ENCODE results near the gene NTM. TPM values are rescaled to one million over a fixed set of nuclear protein-coding genes. Genes with fewer than 3 reads are reported as not detected.

The NTM gene
- total RNA-seq, 1 experiment from 2014 or later = not detected

DNA sequence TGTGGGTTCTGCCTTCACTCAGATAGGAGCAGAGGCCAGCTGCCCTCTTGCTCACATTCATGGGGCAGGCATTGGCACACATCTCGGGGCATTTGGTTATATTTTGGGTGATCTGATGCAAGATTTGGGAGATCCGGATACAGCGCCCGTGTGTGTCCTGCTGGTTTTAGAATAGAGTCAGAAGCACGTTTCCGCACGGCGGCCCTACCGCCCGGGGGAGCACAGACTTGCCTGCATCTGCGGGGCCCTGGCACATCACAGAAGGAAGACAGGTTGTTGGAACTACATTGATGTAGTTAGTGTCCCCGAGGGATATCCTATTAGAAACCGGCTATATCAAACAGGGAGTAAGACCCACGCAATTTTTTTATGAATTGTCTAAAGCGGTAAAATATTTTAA is 982.8 kb downstream of the NTM start:
- Histone ChIP-seq H3K9ac (ENCODE audit: low read length) (no peak overlapping the region), H3K4me3 (replicated peaks in 1 of 2; ENCODE audit: low read depth in 1 of 2, low read length in 2 of 2) (no peak overlapping the region), H3K4me1 (ENCODE audit: control insufficient read depth in 1 of 2, insufficient read depth in 2 of 2, low read length in 2 of 2) (no peaks in the 10 kb centered on the region), H4K20me1 (ENCODE audit: insufficient read depth) (no peaks in the 10 kb centered on the region), H3K79me2 (ENCODE audit: insufficient read depth, low read length) (no peaks in the 10 kb centered on the region), H3K4me2 (ENCODE audit: low read length) (no peak overlapping the region), H3K27me3 (ENCODE audit: insufficient read depth, low read length) (no peaks in the 10 kb centered on the region), H2AFZ (ENCODE audit: low read depth, low read length, poor library complexity, severe bottlenecking) (no peak overlapping the region), H3K27ac (ENCODE audit: low read depth, low read length) (no peak overlapping the region), H3K36me3 (ENCODE audit: control insufficient read depth in 1 of 2, insufficient read depth in 2 of 2, low read length in 2 of 2) (no peaks in the 10 kb centered on the region), H3K9me2 (ENCODE audit: insufficient read depth) (no peaks in the 10 kb centered on the region), H3K9me3 (ENCODE audit: control insufficient read depth in 1 of 2, insufficient read depth in 1 of 2, low read depth in 1 of 2, low read length in 2 of 2) (peaks cover 14 to 15% of the 10 kb centered on the region in 2 experiments; a peak in 2 of 4 replicates)
- RAD21 ChIA-PET (ENCODE audit: low non-redundant PET in 1 of 2, low total read pairs in 2 of 2, uncharacterized antibody in 2 of 2, unreplicated experiment in 2 of 2) = no interaction called here
- DNase-seq (ENCODE audit: low read depth, low spot score) (no peak), ATAC-seq (no peak)
- POLR2A ChIA-PET = no interaction called here
- CTCF ChIA-PET = no interaction called here
- intact Hi-C loops (cut with micrococcal nuclease) = no loop called here
- BruUV-seq (replicated peaks) = no TSS peak
- TF ChIP-seq EZH2 (IDR thresholded peaks at IDR 0.05) (no peak), JUND (IDR thresholded peaks at IDR 0.05) (no peak)

DNA sequence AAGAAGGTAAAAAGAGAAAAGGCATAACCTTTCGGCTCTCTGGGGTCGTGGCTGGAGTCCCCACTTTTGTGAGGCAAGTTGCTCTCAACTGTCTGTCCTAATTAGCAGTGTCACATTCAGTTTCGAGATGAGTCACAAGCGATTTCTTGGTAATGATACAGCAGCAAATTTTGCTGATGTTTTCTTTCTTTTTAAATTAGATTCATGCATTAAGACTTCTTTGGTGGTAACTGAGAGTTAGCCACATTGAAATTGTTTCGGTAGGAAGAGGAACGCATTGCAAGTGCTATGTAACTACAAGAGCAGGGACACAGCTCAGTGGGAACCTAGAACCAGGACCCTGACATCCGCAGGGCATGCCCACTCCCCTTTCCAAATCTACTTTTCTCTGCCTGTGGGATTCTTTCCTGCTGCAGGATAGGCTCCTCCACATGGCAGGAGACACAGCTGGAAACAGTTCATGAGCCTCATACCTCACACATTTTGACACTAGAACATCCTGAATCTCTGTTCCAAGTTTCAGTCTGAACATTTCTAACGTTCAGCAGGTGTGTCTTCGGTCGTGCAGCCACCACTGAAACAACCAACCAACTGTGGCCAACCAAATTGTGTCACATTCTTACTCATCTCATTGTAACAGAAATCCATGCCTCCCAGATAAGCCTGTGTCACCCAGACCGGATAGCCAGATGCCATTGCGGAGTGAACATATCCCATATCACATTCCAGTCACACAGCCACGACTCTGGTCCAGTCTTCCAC is 987.6 kb downstream of the NTM start:
- no peak for ATAC-seq
- intact Hi-C loops (cut with micrococcal nuclease) = no loop called here

More for the DNA sequence above, 987.6 kb downstream of the NTM start:
- Histone ChIP-seq H3K36me3 (ENCODE audit: control insufficient read depth in 1 of 2, insufficient read depth in 2 of 2, low read length in 2 of 2) (no peaks in the 10 kb centered on the region), H3K4me1 (ENCODE audit: control insufficient read depth in 1 of 2, insufficient read depth in 2 of 2, low read length in 2 of 2) (no peaks in the 10 kb centered on the region), H4K20me1 (ENCODE audit: insufficient read depth) (no peaks in the 10 kb centered on the region), H3K79me2 (ENCODE audit: insufficient read depth, low read length) (no peaks in the 10 kb centered on the region), H3K27ac (ENCODE audit: low read depth, low read length) (no peak overlapping the region), H2AFZ (ENCODE audit: low read depth, low read length, poor library complexity, severe bottlenecking) (no peak overlapping the region), H3K9ac (ENCODE audit: low read length) (no peak overlapping the region), H3K4me3 (replicated peaks in 1 of 2; ENCODE audit: low read depth in 1 of 2, low read length in 2 of 2) (no peak overlapping the region), H3K4me2 (ENCODE audit: low read length) (no peak overlapping the region), H3K9me3 (ENCODE audit: control insufficient read depth in 1 of 2, insufficient read depth in 1 of 2, low read depth in 1 of 2, low read length in 2 of 2) (peaks cover 10 to 24% of the 10 kb centered on the region in 2 experiments; a peak in 2 of 4 replicates), H3K9me2 (ENCODE audit: insufficient read depth) (no peaks in the 10 kb centered on the region), H3K27me3 (ENCODE audit: insufficient read depth, low read length) (no peaks in the 10 kb centered on the region)
- POLR2A ChIA-PET = no interaction called here
- RAD21 ChIA-PET (ENCODE audit: low non-redundant PET in 1 of 2, low total read pairs in 2 of 2, uncharacterized antibody in 2 of 2, unreplicated experiment in 2 of 2) = no interaction called here
- TF ChIP-seq, protein P1, sequence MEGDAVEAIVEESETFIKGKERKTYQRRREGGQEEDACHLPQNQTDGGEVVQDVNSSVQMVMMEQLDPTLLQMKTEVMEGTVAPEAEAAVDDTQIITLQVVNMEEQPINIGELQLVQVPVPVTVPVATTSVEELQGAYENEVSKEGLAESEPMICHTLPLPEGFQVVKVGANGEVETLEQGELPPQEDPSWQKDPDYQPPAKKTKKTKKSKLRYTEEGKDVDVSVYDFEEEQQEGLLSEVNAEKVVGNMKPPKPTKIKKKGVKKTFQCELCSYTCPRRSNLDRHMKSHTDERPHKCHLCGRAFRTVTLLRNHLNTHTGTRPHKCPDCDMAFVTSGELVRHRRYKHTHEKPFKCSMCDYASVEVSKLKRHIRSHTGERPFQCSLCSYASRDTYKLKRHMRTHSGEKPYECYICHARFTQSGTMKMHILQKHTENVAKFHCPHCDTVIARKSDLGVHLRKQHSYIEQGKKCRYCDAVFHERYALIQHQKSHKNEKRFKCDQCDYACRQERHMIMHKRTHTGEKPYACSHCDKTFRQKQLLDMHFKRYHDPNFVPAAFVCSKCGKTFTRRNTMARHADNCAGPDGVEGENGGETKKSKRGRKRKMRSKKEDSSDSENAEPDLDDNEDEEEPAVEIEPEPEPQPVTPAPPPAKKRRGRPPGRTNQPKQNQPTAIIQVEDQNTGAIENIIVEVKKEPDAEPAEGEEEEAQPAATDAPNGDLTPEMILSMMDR (IDR thresholded peaks at IDR 0.05 in 2 of 3, conservative IDR thresholded peaks at IDR 0.05 in 1 of 3; ENCODE audit: borderline replicate concordance in 1 of 3, insufficient read depth in 1 of 3, low read depth in 2 of 3, low read length in 2 of 3) = no peak
- no peak for TF ChIP-seq ZFX (IDR thresholded peaks at IDR 0.05)
- no peak for TF ChIP-seq RAD21 (IDR thresholded peaks at IDR 0.05; ENCODE audit: low read depth)
- no peak for TF ChIP-seq JUND (IDR thresholded peaks at IDR 0.05)
- no peak for DNase-seq (ENCODE audit: low read depth, low spot score)
- CTCF ChIA-PET = no interaction called here
- no TSS peak for BruUV-seq (replicated peaks)

Data from HCT116 (cell line).